Measurements from ENCODE around the gene TACR2.

DNA sequence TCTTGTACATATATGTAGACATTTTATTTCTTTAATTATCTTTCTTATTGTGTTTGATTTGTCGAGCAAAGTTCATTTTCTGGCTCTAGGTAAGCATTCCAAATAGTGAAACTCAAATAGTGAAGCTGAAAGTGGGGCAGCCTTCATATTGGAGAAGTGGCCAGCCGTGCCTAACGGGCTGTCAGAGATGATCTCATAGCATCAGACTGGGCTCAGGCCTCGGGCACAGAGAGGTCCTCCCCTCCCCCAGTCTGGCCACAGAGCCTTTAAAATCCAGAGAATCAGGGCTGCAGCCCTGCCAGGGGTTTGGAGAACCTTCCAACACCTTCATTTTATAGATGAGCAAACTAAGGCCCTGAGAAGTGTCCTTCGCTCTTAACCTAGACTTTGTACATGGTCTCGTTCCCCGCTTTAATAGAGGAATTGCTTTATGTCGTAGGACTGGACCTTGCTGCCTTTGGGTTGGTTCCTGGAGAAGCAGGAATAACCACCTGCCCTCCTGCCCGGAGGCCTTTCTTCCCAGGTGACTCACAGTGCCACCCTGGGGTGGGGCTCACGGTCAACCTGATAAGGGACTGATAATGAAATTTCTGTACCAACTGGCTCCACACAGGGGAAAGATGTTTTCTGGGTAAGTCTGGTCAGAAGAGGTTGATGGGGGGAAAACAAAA lies 41.8 kb upstream of the TACR2 start:
- TF ChIP-seq EZH2 (IDR thresholded peaks at IDR 0.05; ENCODE audit: low read length, missing control alignments), result no peak
- no peak for TF ChIP-seq CTCF (conservative IDR thresholded peaks at IDR 0.05 in 1 of 2, IDR thresholded peaks at IDR 0.05 in 1 of 2; ENCODE audit: low read depth in 1 of 2, low read length in 2 of 2)
